ENCODE measurements around the gene ATP11A.

DNA sequence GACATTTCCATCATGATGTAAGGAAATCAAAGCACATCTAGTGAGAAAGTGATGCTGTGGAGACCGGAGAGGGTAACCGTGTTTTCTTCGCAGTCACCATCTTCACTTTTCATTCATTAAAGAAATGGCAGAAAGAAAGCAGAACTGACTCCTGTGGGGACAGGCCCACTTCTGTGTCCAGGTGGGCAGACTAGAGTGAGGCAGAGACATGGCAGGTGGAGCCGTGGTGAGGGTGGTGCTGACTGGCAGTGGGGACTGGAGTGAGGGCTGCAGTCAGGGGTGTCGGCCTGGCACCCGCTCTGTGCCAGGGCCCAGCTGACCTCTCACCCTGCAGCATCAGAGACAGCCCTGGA lies 207.7 kb downstream of the ATP11A start:
- TF ChIP-seq POLR2A (IDR thresholded peaks at IDR 0.05) = no peak
- no peak for TF ChIP-seq CTCF (IDR thresholded peaks at IDR 0.05)
